ENCODE measurements around the gene MTOR. TPM values are rescaled to one million over a fixed set of nuclear protein-coding genes. Genes with fewer than 3 reads are reported as not detected.

MTOR gene
- total RNA-seq, 4 donors from 2014 or later: 37.8 to 46.4 (median 43.9) TPM

DNA sequence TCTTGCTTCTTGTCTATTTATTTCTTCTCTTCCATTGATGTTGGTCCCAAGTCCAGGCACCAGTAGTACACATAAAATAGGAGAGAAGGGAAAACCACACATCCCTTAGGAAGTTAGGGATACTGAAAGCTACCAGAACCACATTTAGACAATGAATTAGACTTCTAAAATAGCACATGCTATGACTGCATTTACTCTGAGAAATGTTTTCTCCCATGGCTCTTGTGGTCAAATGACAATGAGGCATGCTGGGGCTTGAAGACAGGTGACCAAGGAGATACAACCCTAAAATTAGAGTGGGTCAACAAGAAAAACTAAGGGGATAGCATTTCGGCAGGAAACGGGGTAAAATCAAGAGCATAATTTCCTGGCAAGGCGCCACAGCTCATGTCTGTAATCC lies 17.1 kb downstream of the MTOR start:
- H3K9me3 ChIP-seq: no peaks in the 10 kb centered on the region
- no peaks in the 10 kb centered on the region for H3K4me1 ChIP-seq
- intact Hi-C loops (cut with DNase I): loop anchor here (10.0 kb wide), 1 partner anchor 400 kb away; no protein-coding TSS in a partner anchor
- no peak for TF ChIP-seq POLR2A (IDR thresholded peaks at IDR 0.05)
- TF ChIP-seq, protein P1, sequence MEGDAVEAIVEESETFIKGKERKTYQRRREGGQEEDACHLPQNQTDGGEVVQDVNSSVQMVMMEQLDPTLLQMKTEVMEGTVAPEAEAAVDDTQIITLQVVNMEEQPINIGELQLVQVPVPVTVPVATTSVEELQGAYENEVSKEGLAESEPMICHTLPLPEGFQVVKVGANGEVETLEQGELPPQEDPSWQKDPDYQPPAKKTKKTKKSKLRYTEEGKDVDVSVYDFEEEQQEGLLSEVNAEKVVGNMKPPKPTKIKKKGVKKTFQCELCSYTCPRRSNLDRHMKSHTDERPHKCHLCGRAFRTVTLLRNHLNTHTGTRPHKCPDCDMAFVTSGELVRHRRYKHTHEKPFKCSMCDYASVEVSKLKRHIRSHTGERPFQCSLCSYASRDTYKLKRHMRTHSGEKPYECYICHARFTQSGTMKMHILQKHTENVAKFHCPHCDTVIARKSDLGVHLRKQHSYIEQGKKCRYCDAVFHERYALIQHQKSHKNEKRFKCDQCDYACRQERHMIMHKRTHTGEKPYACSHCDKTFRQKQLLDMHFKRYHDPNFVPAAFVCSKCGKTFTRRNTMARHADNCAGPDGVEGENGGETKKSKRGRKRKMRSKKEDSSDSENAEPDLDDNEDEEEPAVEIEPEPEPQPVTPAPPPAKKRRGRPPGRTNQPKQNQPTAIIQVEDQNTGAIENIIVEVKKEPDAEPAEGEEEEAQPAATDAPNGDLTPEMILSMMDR (IDR thresholded peaks at IDR 0.05): no peak
- DNase-seq: no peak
- H3K36me3 ChIP-seq: peaks cover 39 to 44% of the 10 kb centered on the region in 2 donors
- no peak overlapping the region for H3K27ac ChIP-seq
- H3K4me3 ChIP-seq (replicated peaks in 1 of 3): no peak overlapping the region
- H3K27me3 ChIP-seq: no peaks in the 10 kb centered on the region
- WGBS, 2 donors: 88 to 95% methylated on average over 3 of the region's 3 CpGs

DNA sequence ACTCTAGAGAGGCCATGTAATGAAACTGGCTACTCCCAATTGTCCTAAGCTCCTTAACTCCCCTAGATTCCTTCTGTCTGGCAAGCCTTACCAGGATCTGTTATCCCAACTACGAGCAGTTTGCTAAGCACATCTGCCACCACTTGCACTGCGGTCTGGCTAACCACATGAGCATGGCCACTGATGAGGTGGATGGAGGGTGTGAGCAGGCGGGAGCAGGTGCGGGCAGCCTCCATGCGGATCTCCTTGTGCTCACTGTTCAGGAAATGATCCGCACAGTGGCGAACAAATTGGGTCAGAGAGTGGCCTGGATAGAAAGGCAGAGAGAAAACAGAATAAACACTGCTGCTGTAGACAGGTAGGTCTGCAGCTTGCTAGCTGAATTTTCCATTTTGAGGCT lies 24.0 kb downstream of the MTOR start:
- TF ChIP-seq, protein P1 (IDR thresholded peaks at IDR 0.05): no peak
- TF ChIP-seq POLR2A (IDR thresholded peaks at IDR 0.05): no peak
- Histone ChIP-seq H3K4me1 (no peaks in the 10 kb centered on the region), H3K9me3 (no peaks in the 10 kb centered on the region), H3K4me3 (replicated peaks in 1 of 3) (no peak overlapping the region), H3K27ac (no peak overlapping the region), H3K27me3 (no peaks in the 10 kb centered on the region), H3K36me3 (peaks cover 54 to 79% of the 10 kb centered on the region in 2 donors)
- no peak for DNase-seq
- intact Hi-C loops (cut with DNase I): no loop called here
- 94 to 98% methylated on average over 7 of the region's 7 CpGs for WGBS, 2 donors

DNA sequence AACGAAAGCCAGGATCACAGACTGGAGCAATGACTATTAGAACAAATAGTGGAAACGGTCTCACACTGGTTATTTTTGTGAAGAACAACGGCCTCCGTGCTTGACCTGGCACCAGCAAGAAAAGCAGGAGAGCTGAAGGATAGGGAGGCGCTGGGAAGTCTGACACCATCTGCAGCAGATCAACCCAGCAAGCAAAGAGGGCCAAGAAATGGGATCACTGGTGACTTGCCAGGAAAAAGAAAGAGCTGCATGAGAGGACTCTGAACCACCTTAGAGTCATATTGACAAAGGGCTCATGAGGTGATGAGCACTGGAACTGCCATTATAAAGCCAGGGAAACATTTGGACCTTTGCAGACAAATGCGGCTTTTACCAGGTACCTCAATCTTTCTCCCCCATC lies 25.0 kb downstream of the MTOR start:
- no peak for TF ChIP-seq POLR2A (IDR thresholded peaks at IDR 0.05)
- TF ChIP-seq, protein P1 (IDR thresholded peaks at IDR 0.05): no peak
- Histone ChIP-seq H3K27me3 (no peaks in the 10 kb centered on the region), H3K36me3 (peaks cover 61 to 82% of the 10 kb centered on the region in 2 donors), H3K9me3 (no peaks in the 10 kb centered on the region), H3K27ac (no peak overlapping the region), H3K4me1 (no peaks in the 10 kb centered on the region), H3K4me3 (replicated peaks in 1 of 3) (no peak overlapping the region)
- no peak for DNase-seq
- WGBS, 2 donors: 73 to 91% methylated on average over 6 of the region's 6 CpGs
- intact Hi-C loops (cut with DNase I): no loop called here

DNA sequence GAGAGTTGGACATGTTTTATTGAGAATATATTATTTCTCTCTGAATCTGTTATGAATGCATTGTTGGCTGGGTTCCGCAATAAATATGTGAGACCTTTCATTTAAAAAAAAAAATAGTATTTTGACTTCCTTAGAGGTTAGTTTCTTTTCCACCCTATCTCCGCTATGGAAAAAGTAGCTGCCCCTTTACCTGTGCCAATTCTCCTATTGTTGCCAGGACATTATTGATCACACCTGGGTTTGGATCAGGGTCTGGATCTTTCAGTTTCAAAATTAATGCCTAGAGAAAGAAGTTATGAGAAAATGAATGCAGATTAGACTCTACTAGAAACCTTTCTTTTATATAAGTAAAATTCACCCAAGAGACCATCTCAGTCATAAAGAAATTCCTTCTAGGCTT lies 29.1 kb downstream of the MTOR start:
- Histone ChIP-seq H3K4me1 (no peaks in the 10 kb centered on the region), H3K27ac (no peak overlapping the region), H3K36me3 (peaks cover 76 to 89% of the 10 kb centered on the region in 2 donors), H3K4me3 (replicated peaks in 1 of 3) (no peak overlapping the region), H3K27me3 (no peaks in the 10 kb centered on the region), H3K9me3 (no peaks in the 10 kb centered on the region)
- no peak for DNase-seq
- intact Hi-C loops (cut with DNase I): no loop called here
- WGBS, 2 donors: 93 to 99% methylated on average over 2 of the region's 2 CpGs
- TF ChIP-seq POLR2A (IDR thresholded peaks at IDR 0.05): no peak
- TF ChIP-seq, protein P1 (IDR thresholded peaks at IDR 0.05): no peak

DNA sequence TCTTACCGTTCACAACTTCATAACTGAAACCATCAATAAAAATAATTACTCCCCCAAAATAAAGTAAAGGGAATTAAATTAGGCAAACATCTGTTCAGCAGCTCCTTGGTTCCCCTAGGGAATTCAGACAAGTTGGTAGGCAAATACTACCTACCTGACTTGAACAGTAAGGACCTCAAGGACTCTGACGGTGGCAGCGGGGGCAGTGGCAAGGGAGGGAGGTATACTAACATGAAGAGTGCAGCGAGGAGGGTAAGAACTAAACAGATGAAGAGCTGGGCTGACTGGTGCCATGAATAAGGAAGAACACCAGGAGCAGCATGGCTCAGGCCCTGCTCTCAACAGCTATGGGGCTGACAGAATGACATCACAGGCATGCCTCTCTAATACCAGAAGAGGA lies 33.1 kb downstream of the MTOR start:
- H3K36me3 ChIP-seq: peaks cover 67 to 78% of the 10 kb centered on the region in 2 donors
- H3K27me3 ChIP-seq: no peaks in the 10 kb centered on the region
- TF ChIP-seq, protein P1 (IDR thresholded peaks at IDR 0.05): no peak
- no peak for TF ChIP-seq POLR2A (IDR thresholded peaks at IDR 0.05)
- no peaks in the 10 kb centered on the region for H3K9me3 ChIP-seq
- no peaks in the 10 kb centered on the region for H3K4me1 ChIP-seq
- no peak overlapping the region for H3K4me3 ChIP-seq (replicated peaks in 1 of 3)
- no peak for DNase-seq
- intact Hi-C loops (cut with DNase I): no loop called here
- no peak overlapping the region for H3K27ac ChIP-seq
- 94 to 95% methylated on average over 4 of the region's 4 CpGs for WGBS, 2 donors

Measured in thyroid gland (tissue), 4 donors.